ENCODE measurements around the gene SCARF1.

DNA sequence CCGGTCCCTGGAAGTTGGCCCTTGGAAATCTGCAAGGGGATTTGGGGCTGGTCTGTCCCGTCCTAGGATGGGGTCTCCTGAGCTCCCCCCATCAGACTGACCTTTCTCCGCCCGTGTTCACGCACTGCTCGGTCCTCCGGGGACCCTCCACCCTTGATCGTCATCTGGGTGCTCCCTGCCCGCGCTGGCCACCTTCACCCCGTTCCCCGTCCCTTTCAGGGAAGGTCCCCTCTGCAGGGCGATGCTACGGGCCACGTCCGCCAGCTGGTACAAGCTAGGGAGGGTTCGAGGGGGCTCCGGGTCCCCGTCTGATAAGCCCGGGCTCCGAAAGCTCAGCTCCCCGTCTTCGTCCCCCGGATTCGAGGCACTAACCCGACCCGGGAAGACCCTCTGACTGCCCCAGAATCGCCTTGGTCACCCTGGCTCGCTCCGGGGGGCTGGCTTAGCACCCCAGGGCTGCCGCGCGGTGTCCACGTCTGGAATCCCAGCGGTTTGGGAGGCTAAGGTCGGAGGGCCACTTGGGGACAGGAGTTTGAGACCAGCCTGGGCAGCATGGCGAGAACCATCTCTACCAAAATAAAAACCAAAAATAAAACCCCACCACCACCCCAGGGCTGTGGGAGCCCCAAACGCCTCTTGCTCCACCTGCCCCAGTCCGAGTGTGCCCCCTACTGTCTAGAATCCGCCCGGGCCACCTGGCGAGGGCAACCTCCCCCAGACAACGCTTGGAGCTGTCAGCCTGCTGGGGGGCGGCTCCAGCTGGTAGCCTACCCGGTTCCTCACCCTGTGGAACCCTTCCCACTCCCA lies 15.8 kb downstream of the SCARF1 start:
- TF ChIP-seq POLR2AphosphoS5 (IDR thresholded peaks at IDR 0.05; ENCODE audit: low read depth, low read length): no peak
- no peak for TF ChIP-seq TAF1 (IDR thresholded peaks at IDR 0.05; ENCODE audit: low read depth, low read length)
- TF ChIP-seq SPI1 (IDR thresholded peaks at IDR 0.05; ENCODE audit: low read depth, low read length): no peak
- TF ChIP-seq POLR2A (IDR thresholded peaks at IDR 0.05; ENCODE audit: low read depth, low read length): no peak
- TF ChIP-seq PAX5 (IDR thresholded peaks at IDR 0.05; ENCODE audit: insufficient read depth, low read length, severe bottlenecking): no peak
